GM19238 (cell line): ENCODE data around the gene TANC1.

Experiments
- DNase-seq: peaks from one replicate; pipeline ENCODE4 v3.0.0; 2011; ENCODE audit warnings: low spot score; ENCODE audit not compliant: insufficient read length

TANC1 gene

DNA sequence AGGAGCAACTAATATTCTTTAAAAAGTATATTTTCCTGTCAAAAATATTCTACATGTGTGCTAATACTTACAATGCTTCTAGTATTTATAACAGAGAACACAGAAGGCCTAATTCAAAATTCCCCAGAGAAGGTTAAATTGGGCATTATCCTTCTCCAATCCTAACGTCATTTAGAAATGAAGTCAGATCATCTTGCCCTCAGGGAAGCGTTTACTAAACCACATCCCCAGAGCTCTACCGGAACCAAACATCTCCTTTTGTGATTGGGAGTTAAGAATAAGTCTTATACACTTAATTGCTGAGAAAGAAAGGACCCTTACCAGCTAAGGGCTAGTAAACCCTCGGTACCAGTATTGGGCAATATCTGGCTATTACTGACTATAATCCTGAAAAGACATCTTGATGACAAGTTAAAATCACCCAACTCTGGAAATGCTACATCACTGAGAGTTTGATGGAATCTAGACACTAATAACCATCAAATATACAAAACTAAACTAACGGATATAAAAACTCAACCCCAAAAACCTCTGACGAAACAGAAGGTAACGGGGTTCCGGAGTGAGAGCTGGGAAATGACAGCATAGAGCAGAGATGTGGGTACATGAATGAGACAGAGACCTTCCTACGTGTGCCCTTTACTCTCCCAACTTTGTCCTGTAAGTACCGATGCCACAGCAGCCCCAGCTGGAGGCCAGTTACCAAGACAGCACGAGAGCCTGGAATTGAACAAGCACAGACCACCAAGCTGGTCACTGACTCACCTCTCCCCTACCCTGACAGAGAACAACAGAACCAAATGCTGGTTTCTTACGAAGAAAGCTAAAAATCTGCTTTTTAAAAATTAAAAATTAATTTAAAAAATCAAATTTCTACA is 283.1 kb downstream of the TANC1 start:
- DNase-seq, result no peak

- no peak for DNase-seq
Measured at GRCh38 chr2:159252905-159253304, 284.5 kb downstream of the TANC1 start.

- no peak for DNase-seq
Measured at GRCh38 chr2:159256159-159256558, 287.7 kb downstream of the TANC1 start.

- no peak for DNase-seq
Measured at GRCh38 chr2:159262226-159262625, 293.8 kb downstream of the TANC1 start.

GRCh38 chr2:159262904-159263303 is 294.5 kb downstream of the TANC1 start:
- DNase-seq, result no peak

DNA sequence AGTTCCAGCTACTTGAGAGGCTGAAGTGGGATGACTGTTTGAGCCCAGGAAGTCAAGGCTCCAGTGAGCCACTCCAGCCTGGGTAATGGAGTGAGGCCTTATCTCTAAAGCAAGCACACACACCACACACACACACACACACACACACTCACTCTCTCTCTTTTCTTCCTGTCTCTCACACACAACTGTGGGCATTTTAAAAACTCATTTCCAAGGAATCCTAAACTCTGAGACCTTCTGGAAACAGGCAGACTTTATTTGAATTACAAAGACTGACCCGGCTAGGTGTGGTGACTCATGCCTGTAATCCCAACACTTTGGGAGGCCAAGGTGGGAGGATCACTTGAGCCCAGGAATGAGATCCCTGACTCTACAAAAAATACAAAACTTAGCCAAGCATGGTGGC is 296.7 kb downstream of the TANC1 start:
- DNase-seq, result no peak

DNA sequence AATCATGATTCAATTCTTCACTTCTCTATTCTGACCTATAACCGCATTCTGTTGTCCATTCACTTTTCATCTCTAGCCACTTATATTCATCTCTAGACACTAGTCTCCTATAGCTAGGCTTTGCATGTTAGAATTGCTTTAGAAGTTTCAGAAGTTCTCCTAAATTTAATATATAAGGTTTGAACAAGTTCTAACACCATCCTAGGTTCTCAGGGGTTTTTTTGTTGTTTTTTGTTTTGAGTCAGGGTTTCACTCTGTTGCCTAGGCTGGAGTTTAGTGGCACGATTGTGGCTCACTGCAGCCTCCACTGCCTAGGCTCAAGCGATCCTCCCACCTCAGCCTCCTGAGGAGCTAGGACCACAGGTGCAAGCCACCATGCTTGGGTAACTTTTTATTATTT is 298.1 kb downstream of the TANC1 start:
- DNase-seq, result no peak

- DNase-seq, result no peak
Measured at GRCh38 chr2:159267921-159268320, 299.5 kb downstream of the TANC1 start.

DNA sequence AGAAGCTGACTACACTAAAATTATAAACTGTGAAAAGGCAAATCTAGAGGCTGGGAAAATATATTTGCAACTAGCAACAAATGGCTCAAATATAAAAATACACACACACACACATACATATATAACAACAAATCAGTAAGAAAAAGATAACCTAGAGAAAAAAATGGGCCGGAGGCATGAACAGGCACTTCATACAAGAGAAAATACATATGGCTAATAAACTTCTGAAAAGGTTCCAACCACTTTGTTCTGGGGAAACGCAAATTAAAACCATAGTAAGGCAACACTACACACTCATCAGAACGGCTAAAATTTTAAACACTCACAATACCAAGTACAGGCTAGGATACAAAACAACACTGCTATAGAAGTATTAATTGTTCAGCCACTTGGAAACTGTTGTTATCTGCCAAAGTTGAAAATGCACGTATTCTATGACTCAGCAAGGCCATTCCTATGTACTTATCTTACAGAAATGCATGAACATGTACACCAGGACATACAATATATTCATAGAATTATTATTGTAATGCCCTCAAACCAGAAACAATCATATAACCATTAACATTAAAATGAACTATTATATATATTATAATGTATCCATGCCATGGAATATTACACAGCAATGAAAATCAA is 302.4 kb downstream of the TANC1 start:
- no peak for DNase-seq

GRCh38 chr2:159272156-159272555 is 303.7 kb downstream of the TANC1 start:
- DNase-seq, result no peak

GRCh38 chr2:159275111-159275510 is 306.7 kb downstream of the TANC1 start:
- no peak for DNase-seq

GRCh38 chr2:159279700-159280099 is 311.3 kb downstream of the TANC1 start:
- no peak for DNase-seq

GRCh38 chr2:159281002-159281401 is 312.6 kb downstream of the TANC1 start:
- DNase-seq, result no peak
